Transverse colon (tissue), 4 donors: Measurements from ENCODE around the gene AHR.

Experiments
- POLR2AphosphoS5 ChIP-seq, 3 donors: sonication (generic); formaldehyde crosslinking; IDR thresholded peaks; one replicate each; pipeline ENCODE4 v1.6.1; 2016; ENCODE audit warnings: antibody characterized with exemption in 3 of 3
- TF ChIP-seq, protein P1 (sequence below), 5 experiments: fragments of 200-600 bp in 3 of 5; fragments of 450-650 bp in 2 of 5; sonication (generic) in 3 of 5; IDR thresholded peaks; 1 replicate in 2 of 5; 2 replicates in 3 of 5; pipeline ENCODE4 v1.5.1; 2016 to 2017; ENCODE audit warnings: antibody characterized with exemption in 5 of 5, inconsistent platforms in 3 of 5, mild to moderate bottlenecking in 2 of 5, moderate library complexity in 1 of 5

GRCh38 chr7:17328641-17329040 is 30.2 kb downstream of the AHR start:
- TF ChIP-seq, protein P1, sequence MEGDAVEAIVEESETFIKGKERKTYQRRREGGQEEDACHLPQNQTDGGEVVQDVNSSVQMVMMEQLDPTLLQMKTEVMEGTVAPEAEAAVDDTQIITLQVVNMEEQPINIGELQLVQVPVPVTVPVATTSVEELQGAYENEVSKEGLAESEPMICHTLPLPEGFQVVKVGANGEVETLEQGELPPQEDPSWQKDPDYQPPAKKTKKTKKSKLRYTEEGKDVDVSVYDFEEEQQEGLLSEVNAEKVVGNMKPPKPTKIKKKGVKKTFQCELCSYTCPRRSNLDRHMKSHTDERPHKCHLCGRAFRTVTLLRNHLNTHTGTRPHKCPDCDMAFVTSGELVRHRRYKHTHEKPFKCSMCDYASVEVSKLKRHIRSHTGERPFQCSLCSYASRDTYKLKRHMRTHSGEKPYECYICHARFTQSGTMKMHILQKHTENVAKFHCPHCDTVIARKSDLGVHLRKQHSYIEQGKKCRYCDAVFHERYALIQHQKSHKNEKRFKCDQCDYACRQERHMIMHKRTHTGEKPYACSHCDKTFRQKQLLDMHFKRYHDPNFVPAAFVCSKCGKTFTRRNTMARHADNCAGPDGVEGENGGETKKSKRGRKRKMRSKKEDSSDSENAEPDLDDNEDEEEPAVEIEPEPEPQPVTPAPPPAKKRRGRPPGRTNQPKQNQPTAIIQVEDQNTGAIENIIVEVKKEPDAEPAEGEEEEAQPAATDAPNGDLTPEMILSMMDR (IDR thresholded peaks at IDR 0.05), result no peak
- no peak for TF ChIP-seq POLR2AphosphoS5 (IDR thresholded peaks at IDR 0.05)
